ENCODE measurements around the gene AGAP3.

AGAP3 gene

DNA sequence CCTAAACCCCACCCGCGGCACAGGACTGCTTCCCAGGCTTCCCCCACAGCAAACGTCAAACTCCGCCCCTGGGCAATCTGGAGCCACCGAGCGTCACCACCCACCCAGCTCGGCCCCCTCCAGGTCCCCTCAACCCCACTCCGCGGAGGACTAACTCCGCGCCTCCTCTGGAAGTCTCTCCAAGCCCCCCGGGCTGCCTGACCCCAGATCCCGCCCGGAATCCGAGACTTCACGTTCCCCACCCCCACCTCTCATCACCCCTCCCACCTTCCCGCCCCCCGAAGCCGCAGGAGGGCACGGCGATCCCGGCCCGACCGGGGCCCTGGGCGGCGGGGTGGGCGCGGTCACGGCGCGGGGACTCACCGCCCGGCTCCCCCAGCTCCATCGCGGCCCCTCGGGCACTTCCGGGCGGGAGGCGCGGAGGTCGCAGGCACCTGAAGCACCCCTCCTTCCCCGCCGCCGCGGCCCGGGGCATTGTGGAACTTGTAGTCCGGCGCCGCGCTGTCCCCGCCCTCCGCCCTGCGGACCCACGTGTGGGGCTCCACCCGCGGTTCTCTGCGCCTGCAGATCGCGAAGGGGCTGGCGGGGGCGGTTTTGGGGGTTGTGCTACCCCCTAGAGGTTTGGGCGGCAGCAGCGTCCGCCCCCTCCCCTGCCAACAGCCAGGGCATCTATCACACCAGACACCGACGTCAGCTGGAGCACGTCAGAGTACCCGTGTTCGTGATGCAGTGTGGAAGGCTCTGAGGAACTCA is 3.0 kb upstream of the AGAP3 start, which contains the start of gene TMUB1:
Gene TMUB1, minus strand, starts transcription at position 423 of the 753 bp plus-strand sequence. CDS start 930 bp downstream, outside the sequence.
- Histone ChIP-seq H2BK120ac (ENCODE audit: low read depth, low read length) (peak within 1 kb of the TSS; percentile 76), H3K9me3 (replicated peaks in 1 of 2; ENCODE audit: control insufficient read depth in 2 of 2, insufficient read depth in 1 of 2, low read depth in 1 of 2, low read length in 2 of 2) (peaks cover 0 to 2% of the 10 kb centered on the region in 2 donors), H4K8ac (ENCODE audit: low read depth, low read length) (no peak within 1 kb of the TSS), H2BK5ac (ENCODE audit: low read length) (peak within 1 kb of the TSS; percentile 56), H3K4me2 (ENCODE audit: insufficient read depth, low read length, poor library complexity, severe bottlenecking) (peak within 1 kb of the TSS; percentile 92), H2BK15ac (ENCODE audit: low read length) (peak within 1 kb of the TSS; percentile 88), H3K27ac (replicated peaks; ENCODE audit: low read length) (no peak within 1 kb of the TSS), H4K91ac (ENCODE audit: low read depth, low read length, poor library complexity) (no peak within 1 kb of the TSS), H3K4me3 (ENCODE audit: low read length in 2 of 2) (peak within 1 kb of the TSS; percentile 84 to 99), H3K9ac (ENCODE audit: low read depth, low read length, poor library complexity) (peak within 1 kb of the TSS; percentile 80), H3K79me1 (ENCODE audit: low read depth, low read length) (peaks cover 25% of the 10 kb centered on the region), H3K14ac (ENCODE audit: low read length) (peak within 1 kb of the TSS; percentile 7), H2AK5ac (ENCODE audit: low read depth, low read length) (peak within 1 kb of the TSS; percentile 98), H2BK12ac (ENCODE audit: low read length) (peak within 1 kb of the TSS; percentile 54), H3K23ac (ENCODE audit: low read depth, low read length, poor library complexity) (peak within 1 kb of the TSS; percentile 94), H3K27me3 (ENCODE audit: control insufficient read depth in 3 of 3, insufficient read depth in 3 of 3, low read depth in 1 of 3, low read length in 3 of 3) (peaks cover 0 to 6% (median 0%) of the 10 kb centered on the region in 3 experiments), H3K4ac (ENCODE audit: low read length) (no peak within 1 kb of the TSS), H3K4me1 (ENCODE audit: control insufficient read depth in 2 of 2, insufficient read depth in 1 of 2, low read depth in 1 of 2, low read length in 2 of 2) (peaks cover 35 to 44% of the 10 kb centered on the region in 2 donors), H3K36me3 (replicated peaks in 1 of 2; ENCODE audit: control insufficient read depth in 2 of 2, insufficient read depth in 2 of 2, low read length in 2 of 2) (peaks cover 3 to 21% of the 10 kb centered on the region in 2 donors), H3K18ac (ENCODE audit: low read length) (peak within 1 kb of the TSS; percentile 93), H2AFZ (ENCODE audit: low read length) (peak within 1 kb of the TSS; percentile 97)
- no CpG with 5 or more reads among the region's 69 CpGs for WGBS, 2 donors (ENCODE audit: extremely low coverage in 2 of 2, insufficient read length in 2 of 2, insufficient replicate concordance in 1 of 2)
- DNase-seq (ENCODE audit: low spot score) = no peak

DNA sequence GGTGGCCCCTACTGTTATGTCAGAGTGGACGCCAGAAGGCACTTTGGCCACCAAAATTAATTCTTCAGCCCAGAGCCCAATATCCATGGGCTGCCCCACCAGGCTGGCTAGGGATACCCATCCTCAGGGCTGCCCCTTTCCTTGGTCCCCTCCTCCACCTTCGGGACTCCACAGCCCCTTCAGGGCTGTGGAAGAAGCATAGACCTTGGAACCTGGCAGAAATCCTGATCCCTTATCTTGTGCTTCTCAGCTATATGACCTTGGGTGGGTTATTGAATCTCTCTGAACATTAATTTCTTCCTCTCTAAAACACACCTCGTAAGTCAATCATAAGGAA is 2.5 kb upstream of the AGAP3 start:
- peaks cover 1 to 21% of the 10 kb centered on the region in 2 donors for H3K36me3 ChIP-seq (replicated peaks in 1 of 2; ENCODE audit: control insufficient read depth in 2 of 2, insufficient read depth in 2 of 2, low read length in 2 of 2)
- H2BK120ac ChIP-seq (ENCODE audit: low read depth, low read length) = peak overlapping the region; percentile 24
- WGBS, 2 donors (ENCODE audit: extremely low coverage in 2 of 2, insufficient read length in 2 of 2, insufficient replicate concordance in 1 of 2) = no CpG with 5 or more reads among the region's 3 CpGs

DNA sequence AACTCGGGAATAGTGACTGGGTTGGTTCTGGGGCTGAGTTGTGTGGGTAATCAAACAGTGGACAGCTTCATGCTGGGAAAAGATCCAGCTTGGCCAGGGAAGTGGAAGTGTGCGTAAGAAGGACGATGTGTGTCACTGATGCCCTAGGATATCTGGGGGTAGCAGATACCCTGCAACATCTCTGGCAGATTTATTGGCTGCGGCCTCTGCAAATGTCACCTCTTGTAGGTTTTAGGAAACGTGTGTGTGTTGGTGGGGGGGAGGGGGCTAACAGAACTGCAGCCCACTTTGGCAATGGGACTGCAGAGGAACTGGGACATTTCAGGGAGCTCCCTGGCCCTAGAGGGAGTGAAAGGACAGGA is 965 bp upstream of the AGAP3 start:
- no peak overlapping the region for H3K14ac ChIP-seq (ENCODE audit: low read length)
- peaks cover 0 to 6% (median 0%) of the 10 kb centered on the region in 3 experiments for H3K27me3 ChIP-seq (ENCODE audit: control insufficient read depth in 3 of 3, insufficient read depth in 3 of 3, low read depth in 1 of 3, low read length in 3 of 3)
- H3K9ac ChIP-seq (ENCODE audit: low read depth, low read length, poor library complexity) = no peak overlapping the region
- no peak overlapping the region for H3K18ac ChIP-seq (ENCODE audit: low read length)
- no peak overlapping the region for H2BK15ac ChIP-seq (ENCODE audit: low read length)
- H3K36me3 ChIP-seq (replicated peaks in 1 of 2; ENCODE audit: control insufficient read depth in 2 of 2, insufficient read depth in 2 of 2, low read length in 2 of 2) = peaks cover 0 to 24% of the 10 kb centered on the region in 2 donors
- no CpG with 5 or more reads among the region's 5 CpGs for WGBS, 2 donors (ENCODE audit: extremely low coverage in 2 of 2, insufficient read length in 2 of 2, insufficient replicate concordance in 1 of 2)
- H2AFZ ChIP-seq (ENCODE audit: low read length) = peak overlapping the region; percentile 99
- no peak overlapping the region for H3K4ac ChIP-seq (ENCODE audit: low read length)
- no peak overlapping the region for H2BK12ac ChIP-seq (ENCODE audit: low read length)
- H2AK5ac ChIP-seq (ENCODE audit: low read depth, low read length) = no peak overlapping the region
- DNase-seq (ENCODE audit: low spot score) = no peak
- H4K91ac ChIP-seq (ENCODE audit: low read depth, low read length, poor library complexity) = no peak overlapping the region
- peak overlapping the region; percentile 100 for H3K4me2 ChIP-seq (ENCODE audit: insufficient read depth, low read length, poor library complexity, severe bottlenecking)
- no peak overlapping the region for H2BK120ac ChIP-seq (ENCODE audit: low read depth, low read length)
- no peak overlapping the region for H2BK5ac ChIP-seq (ENCODE audit: low read length)
- H3K4me1 ChIP-seq (ENCODE audit: control insufficient read depth in 2 of 2, insufficient read depth in 1 of 2, low read depth in 1 of 2, low read length in 2 of 2) = peaks cover 43 to 44% of the 10 kb centered on the region in 2 donors
- peak overlapping the region in 1 of 2 donors; percentile 95 for H3K4me3 ChIP-seq (ENCODE audit: low read length in 2 of 2)
- peaks cover 15% of the 10 kb centered on the region for H3K79me1 ChIP-seq (ENCODE audit: low read depth, low read length)
- H3K27ac ChIP-seq (replicated peaks; ENCODE audit: low read length) = no peak overlapping the region
- no peaks in the 10 kb centered on the region for H3K9me3 ChIP-seq (replicated peaks in 1 of 2; ENCODE audit: control insufficient read depth in 2 of 2, insufficient read depth in 1 of 2, low read depth in 1 of 2, low read length in 2 of 2)
- no peak overlapping the region for H4K8ac ChIP-seq (ENCODE audit: low read depth, low read length)
- no peak overlapping the region for H3K23ac ChIP-seq (ENCODE audit: low read depth, low read length, poor library complexity)

More for the DNA sequence above, 2.5 kb upstream of the AGAP3 start:
- H3K27me3 ChIP-seq (ENCODE audit: control insufficient read depth in 3 of 3, insufficient read depth in 3 of 3, low read depth in 1 of 3, low read length in 3 of 3) = peaks cover 0 to 6% (median 0%) of the 10 kb centered on the region in 3 experiments
- H3K4me2 ChIP-seq (ENCODE audit: insufficient read depth, low read length, poor library complexity, severe bottlenecking) = peak overlapping the region; percentile 92
- no peak overlapping the region for H3K27ac ChIP-seq (replicated peaks; ENCODE audit: low read length)
- H2BK15ac ChIP-seq (ENCODE audit: low read length) = peak overlapping the region; percentile 32
- H3K23ac ChIP-seq (ENCODE audit: low read depth, low read length, poor library complexity) = no peak overlapping the region
- no peak overlapping the region for H2BK12ac ChIP-seq (ENCODE audit: low read length)
- peak overlapping the region; percentile 84 for H3K18ac ChIP-seq (ENCODE audit: low read length)
- H4K8ac ChIP-seq (ENCODE audit: low read depth, low read length) = no peak overlapping the region
- no peak overlapping the region for H4K91ac ChIP-seq (ENCODE audit: low read depth, low read length, poor library complexity)
- H3K4me1 ChIP-seq (ENCODE audit: control insufficient read depth in 2 of 2, insufficient read depth in 1 of 2, low read depth in 1 of 2, low read length in 2 of 2) = peaks cover 38 to 48% of the 10 kb centered on the region in 2 donors
- peak overlapping the region; percentile 26 for H2AK5ac ChIP-seq (ENCODE audit: low read depth, low read length)
- H2AFZ ChIP-seq (ENCODE audit: low read length) = peak overlapping the region; percentile 97
- H3K4ac ChIP-seq (ENCODE audit: low read length) = no peak overlapping the region
- no peaks in the 10 kb centered on the region for H3K9me3 ChIP-seq (replicated peaks in 1 of 2; ENCODE audit: control insufficient read depth in 2 of 2, insufficient read depth in 1 of 2, low read depth in 1 of 2, low read length in 2 of 2)
- H3K14ac ChIP-seq (ENCODE audit: low read length) = no peak overlapping the region
- H3K9ac ChIP-seq (ENCODE audit: low read depth, low read length, poor library complexity) = no peak overlapping the region
- H3K4me3 ChIP-seq (ENCODE audit: low read length in 2 of 2) = peak overlapping the region; percentile 84 to 99
- DNase-seq (ENCODE audit: low spot score) = no peak
- H2BK5ac ChIP-seq (ENCODE audit: low read length) = peak overlapping the region; percentile 56
- peaks cover 25% of the 10 kb centered on the region for H3K79me1 ChIP-seq (ENCODE audit: low read depth, low read length)

DNA sequence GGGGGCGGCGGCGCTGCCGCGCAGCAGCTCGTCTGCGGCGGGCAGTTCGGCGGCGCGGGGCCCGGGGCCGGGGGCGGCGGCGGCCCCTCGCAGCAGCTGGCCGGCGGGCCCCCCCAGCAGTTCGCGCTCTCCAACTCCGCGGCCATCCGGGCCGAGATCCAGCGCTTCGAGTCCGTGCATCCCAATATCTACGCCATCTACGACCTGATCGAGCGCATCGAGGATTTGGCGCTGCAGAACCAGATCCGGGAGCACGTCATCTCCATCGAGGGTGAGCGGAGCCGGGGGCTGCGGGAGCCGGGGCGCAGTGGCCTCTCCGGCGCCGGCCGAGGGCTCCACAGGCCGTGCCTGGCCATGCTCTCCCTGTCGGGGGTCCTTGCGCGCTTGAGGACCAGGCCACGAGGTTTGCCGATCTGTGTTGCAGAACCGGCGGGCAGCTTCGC is 548 bp downstream of the AGAP3 start:
- Histone ChIP-seq H4K91ac (ENCODE audit: low read depth, low read length, poor library complexity) (peak overlapping the region; percentile 38), H3K4me3 (ENCODE audit: low read length in 2 of 2) (peak overlapping the region; percentile 90 to 95), H3K14ac (ENCODE audit: low read length) (peak overlapping the region; percentile 50), H3K79me1 (ENCODE audit: low read depth, low read length) (peaks cover 18% of the 10 kb centered on the region), H3K23ac (ENCODE audit: low read depth, low read length, poor library complexity) (peak overlapping the region; percentile 95), H3K9me3 (replicated peaks in 1 of 2; ENCODE audit: control insufficient read depth in 2 of 2, insufficient read depth in 1 of 2, low read depth in 1 of 2, low read length in 2 of 2) (no peaks in the 10 kb centered on the region), H3K27me3 (ENCODE audit: control insufficient read depth in 3 of 3, insufficient read depth in 3 of 3, low read depth in 1 of 3, low read length in 3 of 3) (peaks cover 0 to 6% (median 0%) of the 10 kb centered on the region in 3 experiments), H2AFZ (ENCODE audit: low read length) (peak overlapping the region; percentile 68), H2BK5ac (ENCODE audit: low read length) (peak overlapping the region; percentile 68), H3K9ac (ENCODE audit: low read depth, low read length, poor library complexity) (peak overlapping the region; percentile 97), H3K18ac (ENCODE audit: low read length) (peak overlapping the region; percentile 98), H2BK12ac (ENCODE audit: low read length) (no peak overlapping the region), H3K4me2 (ENCODE audit: insufficient read depth, low read length, poor library complexity, severe bottlenecking) (peak overlapping the region; percentile 97), H2BK120ac (ENCODE audit: low read depth, low read length) (peak overlapping the region; percentile 26), H3K36me3 (replicated peaks in 1 of 2; ENCODE audit: control insufficient read depth in 2 of 2, insufficient read depth in 2 of 2, low read length in 2 of 2) (peaks cover 0 to 26% of the 10 kb centered on the region in 2 donors), H3K27ac (replicated peaks; ENCODE audit: low read length) (peak overlapping the region; percentile 87), H2BK15ac (ENCODE audit: low read length) (peak overlapping the region; percentile 34), H3K4ac (ENCODE audit: low read length) (no peak overlapping the region), H4K8ac (ENCODE audit: low read depth, low read length) (no peak overlapping the region), H2AK5ac (ENCODE audit: low read depth, low read length) (peak overlapping the region; percentile 79), H3K4me1 (ENCODE audit: control insufficient read depth in 2 of 2, insufficient read depth in 1 of 2, low read depth in 1 of 2, low read length in 2 of 2) (peaks cover 37% of the 10 kb centered on the region in 2 donors)
- WGBS, 2 donors (ENCODE audit: extremely low coverage in 2 of 2, insufficient read length in 2 of 2, insufficient replicate concordance in 1 of 2) = no CpG with 5 or more reads among the region's 56 CpGs
- DNase-seq (ENCODE audit: low spot score) = no peak

Measured in neuronal stem cell (in vitro differentiated cells).